Hematopoietic multipotent progenitor cell (in vitro differentiated cells): Measurements from ENCODE around the gene GAS2L2. TPM values are rescaled to one million over a fixed set of nuclear protein-coding genes. Genes with fewer than 3 reads are reported as not detected.

ENCODE experiments used
- DNase-seq, 3 donors: peaks; one replicate each; pipeline ENCODE4 v3.0.0-alpha.2; 2011 to 2015; ENCODE audit warnings: low read depth in 2 of 3, low spot score in 2 of 3
- total RNA-seq: library from RNA; depleted of rRNA; stranded (reverse); fragments of >200 nt; gene quantifications from one replicate; pipeline ENCODE4 v1.2.3, GENCODE V29; 2012

GAS2L2 gene
- total RNA-seq: 0.54 TPM

DNA sequence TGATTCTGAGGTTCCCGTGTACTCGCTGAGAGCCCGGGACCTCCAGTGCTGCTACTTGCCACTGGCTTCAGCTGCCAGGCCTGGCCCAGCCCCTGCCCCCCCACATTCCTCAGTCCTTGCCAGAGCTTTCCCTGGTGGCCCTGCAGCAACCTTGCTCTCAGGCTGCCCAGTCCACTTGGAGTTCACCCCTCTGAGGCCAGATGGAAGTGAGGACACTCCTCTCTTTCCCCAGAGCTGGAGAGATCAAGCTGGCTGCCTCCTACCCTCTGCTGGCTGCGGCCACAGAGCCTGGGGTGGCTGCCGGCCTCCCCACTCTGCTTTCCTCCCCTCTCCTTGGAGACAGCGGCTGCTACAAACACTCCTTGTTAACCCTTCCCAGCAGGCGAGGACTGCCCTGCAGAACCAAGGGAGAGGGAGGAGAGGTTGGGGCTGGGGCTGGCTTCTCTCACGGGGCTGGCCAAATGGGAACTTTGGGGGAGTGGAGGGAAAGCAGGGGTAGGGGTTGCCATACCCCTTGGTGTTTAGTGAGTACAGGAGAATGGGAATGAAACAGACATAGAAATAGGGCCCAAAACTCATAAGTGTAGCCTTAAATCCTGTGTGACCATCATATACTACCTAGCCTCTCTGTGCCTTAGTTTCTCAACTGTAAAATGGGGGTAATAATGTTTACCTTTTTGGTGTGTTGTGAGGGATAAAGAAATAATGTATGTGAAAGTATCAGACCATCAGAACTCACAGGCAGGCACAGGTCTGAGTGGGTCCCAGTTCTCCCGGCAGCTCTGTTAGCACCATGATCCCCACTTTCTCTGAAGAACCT, at the start of gene GAS2L2:
Gene GAS2L2, minus strand, starts transcription at position 295 of the 820 bp plus-strand sequence. CDS start 389 bp downstream, outside the sequence.
- DNase-seq: no peak

DNA sequence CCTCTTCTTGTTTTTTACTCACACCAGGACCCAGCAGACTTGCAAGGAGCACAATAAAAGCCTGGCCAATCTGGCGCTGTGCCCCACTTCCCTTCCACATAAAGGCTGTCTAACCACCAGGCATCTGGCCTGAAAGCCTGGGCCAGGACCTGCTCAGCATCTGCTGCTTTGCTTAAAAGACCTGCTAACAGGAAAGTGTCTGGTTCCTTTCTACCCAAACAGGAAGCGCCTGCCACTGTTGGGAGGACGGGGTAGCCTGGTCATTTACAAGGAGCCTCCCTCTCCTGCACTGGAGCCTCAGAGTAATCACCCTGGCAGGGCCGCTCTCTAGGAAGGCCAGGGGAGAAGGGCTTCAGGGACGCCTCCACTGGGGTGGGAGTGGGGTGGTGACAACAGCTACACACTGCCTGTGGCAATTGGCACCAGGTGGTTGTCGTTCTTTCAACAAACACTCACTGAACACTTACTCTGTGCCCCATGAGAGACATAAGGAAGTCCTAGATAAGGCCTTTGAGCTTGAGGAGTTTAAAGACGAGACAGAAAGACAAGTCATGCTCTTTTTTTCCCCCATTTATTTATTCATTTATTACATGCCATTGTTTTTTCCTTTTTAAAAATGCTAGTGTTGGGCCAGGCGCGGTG, 48.7 kb upstream of the GAS2L2 start:
- DNase-seq: peak in 2 of 3 donors; percentile 98 to 100

DNA sequence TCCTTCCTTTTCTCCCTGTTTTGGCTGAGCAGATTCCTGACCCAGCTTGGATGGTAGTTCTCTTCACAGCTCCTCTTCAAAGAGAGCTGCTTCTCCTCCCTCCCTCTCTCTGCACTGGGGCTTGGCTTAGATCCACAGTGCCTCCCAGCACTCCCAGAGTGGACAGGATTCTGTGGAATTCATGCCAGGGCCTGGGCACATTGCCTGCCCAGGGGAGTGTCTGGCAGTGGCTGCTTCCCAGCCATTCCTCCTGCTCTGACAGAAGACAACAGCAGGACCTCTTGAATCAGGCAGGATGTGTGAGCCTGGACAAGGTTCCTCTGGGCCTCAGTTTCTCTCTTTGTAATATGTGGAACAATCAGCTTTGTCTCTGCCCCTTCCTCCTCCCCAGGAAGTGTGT, 46.9 kb upstream of the GAS2L2 start:
- no peak for DNase-seq

DNA sequence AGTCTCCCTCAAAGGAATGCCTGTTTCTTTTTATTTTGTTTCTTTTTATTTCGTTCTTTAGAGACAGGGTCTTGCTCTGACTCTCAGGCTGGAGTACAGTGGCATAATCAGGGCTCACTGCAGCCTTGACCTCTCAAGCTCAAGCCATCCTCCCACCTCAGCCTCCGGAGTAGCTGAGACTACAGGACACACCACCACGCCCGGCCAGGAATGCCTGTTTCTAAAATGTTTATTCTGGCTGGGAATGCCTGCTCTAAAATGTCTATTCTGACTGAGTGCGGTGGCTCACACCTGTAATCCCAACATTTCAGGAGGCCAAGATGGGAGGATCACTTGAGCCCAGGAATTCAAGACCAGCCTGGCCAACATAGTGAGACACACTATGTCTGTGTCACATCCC, 44.9 kb upstream of the GAS2L2 start:
- no peak for DNase-seq

DNA sequence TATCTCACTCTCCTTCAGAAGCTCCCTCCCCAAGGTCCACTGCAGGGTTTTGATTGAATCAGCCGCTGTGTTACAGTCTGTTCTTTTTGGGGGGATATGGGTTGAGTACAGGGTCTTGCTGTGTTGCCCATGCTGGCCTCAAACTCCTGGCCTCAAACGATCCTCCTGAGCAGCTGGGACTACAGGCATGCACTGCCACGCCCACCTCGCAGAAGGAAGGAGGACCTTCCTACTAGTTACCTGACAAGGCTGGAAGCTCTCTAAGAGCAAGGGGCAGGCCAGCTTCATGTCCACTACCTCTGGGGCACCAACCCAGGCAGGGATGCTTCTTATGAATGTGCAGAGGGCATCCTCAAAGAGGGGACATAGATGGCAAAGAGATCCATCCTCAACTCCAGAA, 44.3 kb upstream of the GAS2L2 start:
- no peak for DNase-seq

DNA sequence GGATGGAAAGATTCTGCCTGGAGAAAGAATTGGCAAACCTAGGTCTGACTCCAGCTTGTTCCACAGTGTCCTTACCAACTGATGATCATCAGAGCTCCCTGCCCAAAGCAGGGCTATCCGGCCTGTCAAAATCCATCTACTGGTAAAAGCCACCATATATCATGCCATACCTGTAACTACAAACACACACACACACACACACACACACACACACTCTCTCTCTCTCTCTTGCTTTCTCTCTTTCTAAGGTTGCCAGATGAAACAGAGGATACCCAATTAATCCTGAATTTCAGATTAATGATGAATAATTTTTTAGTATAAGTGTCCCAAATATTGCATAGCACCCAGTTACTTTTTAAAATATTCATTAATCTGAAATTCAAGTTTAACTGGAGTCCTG, 43.9 kb upstream of the GAS2L2 start:
- no peak for DNase-seq

DNA sequence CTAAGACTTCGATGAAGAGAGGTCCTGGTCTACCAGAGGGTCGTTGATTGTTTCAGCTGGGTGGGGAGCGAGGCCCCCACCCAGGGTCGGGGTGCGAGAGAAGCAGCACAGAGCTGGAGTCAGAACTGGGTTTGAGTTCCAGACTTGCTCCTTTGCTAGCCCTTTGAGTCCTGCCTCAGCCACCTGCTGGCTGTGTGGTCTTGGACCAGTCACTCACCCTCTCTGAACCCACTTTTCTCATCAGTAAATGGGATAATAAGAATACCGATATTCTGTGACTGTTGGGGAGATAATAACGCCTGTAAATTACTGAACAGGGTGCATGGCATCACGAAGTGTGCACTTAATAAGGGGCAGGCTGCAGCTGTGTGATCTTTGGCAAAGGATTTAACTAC, 42.8 kb upstream of the GAS2L2 start:
- no peak for DNase-seq

DNA sequence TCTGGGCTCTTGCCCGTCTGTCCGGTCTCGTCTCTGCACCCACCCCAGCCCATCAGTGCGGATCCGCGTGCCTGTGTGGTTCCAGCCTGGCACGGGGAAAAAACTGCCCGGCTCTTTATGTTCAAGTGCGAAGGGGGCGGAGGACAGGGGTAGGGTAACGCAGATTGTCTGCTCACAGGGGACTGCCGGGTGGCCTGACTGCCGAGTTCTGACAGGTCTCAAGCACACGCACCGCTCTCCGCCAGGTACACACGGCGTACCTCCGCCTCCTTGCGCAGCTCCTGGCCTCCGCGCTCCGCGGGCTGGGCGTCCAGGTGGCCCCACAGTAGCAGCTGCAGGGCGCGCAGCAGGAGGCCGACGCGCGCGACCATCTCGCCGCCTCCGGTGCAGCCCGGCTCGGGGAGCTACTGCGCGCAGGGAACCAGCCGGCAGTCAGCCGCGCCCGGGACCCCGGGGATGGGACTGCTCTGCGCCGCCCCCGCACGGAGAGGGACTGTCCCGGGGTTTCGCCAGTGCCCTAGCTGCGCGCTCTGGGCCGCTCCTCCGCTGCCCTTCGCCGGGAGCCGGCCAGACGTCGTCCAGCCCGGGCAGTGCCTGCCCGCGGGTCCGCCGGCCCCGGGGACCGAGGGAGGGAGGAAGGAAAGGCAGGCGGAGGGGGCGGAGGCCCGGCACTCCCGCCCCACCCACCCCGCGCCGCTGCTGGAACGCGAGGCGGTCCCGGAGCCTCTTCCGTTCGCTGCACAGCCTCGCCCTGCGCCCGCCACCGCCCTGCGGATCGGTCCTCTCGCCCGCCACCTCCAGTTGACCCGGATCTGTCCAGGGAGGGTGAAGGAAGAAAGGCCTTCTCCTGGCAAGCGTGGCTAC, 42.2 kb upstream of the GAS2L2 start, which contains the start of gene MMP28:
Gene MMP28, minus strand, starts transcription at position 635 of the 864 bp plus-strand sequence. Its CDS starts 264 bp downstream, at position 371.
- peak in 2 of 3 donors; percentile 34 to 39 for DNase-seq

DNA sequence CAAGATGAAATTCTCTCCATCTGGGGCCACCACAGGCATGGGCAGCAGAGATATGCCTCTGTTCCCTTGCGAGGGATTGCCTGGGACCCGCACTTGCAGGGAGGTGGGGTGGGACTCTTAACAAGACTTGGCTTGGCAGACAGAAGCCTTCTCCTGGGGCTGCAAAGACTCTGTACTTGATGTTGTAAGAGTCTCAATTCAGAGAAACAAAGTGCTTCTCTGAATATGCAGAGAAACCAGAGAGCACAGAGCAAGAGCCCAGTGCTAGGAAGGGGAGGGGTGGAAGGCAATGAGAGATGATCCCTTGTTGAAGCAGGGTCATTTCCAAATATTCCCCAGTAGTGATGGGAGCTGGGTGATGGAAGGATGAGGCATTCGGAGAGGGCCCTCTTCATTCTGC, 40.2 kb upstream of the GAS2L2 start:
- no peak for DNase-seq

DNA sequence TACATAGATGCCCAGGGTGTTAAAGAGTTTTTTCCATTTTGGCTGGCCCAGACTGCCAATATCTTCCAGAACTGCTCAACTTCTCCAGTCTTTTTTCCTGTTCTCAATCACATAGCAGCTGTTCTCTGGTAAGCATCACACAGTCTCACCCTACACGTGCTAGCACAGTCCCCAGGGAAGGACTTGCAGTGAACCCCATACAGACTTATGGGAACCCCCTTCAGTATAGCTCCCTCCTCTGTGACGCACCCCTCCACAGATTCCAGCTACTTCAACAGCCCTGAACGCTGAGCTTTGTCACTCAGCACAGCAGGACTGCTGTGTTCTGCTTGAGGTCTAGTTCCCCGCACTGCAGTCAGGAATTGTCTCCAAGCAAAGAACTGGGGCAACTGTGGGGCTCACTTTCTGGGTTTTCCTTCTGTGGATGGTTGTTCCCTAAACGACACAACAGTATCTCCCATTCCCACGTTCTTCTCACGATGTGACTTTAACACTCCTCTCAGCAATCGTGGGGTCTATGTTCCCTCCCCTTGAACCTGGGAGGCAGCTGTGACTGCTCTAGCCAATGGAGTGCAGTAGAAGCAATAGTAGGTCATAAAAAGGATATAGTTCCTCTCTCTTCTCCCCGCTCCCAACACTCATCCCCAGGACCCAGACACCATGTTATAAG, 38.8 kb upstream of the GAS2L2 start:
- no peak for DNase-seq

DNA sequence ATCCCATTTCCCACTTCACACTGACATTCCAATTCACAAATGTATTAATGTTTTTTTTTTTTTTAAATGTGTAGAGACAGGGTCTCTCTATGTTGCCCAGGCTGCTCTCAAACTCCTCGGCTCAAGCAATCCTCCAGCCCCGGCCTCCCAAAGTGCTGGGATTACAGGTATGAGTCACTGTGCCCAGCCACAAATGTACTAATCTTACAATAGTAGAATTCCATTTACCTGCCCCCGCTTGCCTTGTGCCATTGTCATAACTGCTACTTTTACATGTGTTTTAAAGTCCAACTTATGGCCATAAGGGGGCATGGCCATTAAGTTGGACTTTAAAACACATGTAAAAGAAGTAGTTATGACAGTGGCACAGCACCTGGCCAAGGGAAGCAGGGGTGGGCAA, 37.8 kb upstream of the GAS2L2 start:
- DNase-seq: no peak

DNA sequence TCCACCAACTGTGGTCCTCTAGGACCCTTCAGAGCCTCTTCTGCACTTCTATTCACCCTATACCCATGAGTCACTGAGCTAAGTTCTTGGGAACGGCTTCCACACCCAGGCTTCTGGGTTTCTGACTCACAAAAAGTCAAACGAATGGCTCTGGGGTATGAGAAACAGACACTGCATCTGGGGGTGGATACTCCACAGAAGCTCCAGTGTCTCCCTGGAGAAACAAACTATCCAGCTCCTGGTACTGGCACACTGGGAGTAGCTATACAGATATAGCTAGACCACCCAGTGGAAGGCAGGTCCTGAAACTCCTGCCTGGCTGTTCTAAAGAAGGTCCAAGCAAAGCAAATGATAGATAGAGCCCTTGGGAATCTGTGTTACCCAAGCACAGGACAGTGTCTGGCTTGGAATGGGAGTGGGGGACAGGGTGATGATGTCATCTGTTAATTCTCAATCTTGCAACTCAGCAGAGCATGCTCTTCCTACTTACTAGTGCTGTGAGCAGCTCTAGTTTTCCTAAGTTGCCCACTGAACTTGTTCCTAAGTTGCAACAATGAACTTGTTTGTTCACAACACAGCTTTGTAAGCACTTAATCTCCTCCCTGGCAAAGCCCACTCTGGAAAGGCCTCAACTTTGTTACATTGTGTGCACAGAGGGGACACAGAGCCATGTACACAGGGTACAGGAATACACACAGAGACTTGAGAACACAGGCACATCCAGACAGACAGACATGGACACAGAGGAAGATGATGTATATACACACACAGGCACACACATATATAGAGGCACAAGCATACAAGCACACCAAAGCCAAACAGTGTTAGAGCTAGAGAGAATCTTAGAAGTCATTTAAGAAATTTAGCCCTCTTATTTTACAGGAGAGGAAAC, 35.7 kb upstream of the GAS2L2 start:
- no peak for DNase-seq

DNA sequence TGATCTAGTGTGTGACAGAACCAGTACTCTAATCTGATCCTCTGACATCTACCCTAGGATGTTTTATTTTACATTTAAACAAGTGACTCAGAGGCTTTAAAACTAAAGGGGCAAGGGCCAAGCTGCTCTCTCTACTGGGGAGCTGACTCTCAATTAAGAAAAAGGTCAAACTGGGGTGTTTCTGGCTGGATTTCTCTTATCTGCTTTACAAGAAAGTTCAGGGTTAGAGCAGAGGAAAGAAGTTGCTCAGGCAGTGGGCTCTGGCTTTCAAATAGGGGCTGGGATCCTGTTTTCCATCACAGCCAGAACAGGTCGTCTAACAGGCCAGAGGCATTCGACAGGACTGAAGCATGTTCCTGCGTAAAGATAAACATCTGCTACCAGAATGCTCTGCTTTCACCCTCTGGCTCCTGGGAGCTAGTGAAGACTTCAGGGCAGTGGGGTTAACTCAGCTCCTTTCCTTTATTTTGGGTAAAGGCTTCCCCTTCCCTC, 33.9 kb upstream of the GAS2L2 start:
- no peak for DNase-seq

DNA sequence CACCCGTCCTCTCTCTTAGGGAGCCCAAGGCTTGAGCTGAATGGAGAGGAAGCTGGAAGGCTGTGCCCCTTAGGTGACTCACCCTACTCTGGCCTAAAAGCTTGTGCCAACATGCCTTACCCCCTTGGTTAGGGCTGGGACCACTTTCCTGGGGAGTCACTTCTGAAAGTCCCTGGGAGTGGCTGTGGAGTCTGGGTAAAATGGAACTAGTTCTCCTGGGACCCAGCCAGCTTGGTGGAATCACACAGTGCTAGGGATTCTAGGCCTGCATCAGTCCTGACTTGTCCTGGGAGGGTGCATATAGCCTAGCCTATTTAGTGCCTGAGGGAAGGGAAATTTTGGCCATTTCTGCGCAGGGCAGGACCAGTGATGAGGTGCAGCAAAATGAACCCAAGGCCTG, 31.9 kb upstream of the GAS2L2 start:
- no peak for DNase-seq

DNA sequence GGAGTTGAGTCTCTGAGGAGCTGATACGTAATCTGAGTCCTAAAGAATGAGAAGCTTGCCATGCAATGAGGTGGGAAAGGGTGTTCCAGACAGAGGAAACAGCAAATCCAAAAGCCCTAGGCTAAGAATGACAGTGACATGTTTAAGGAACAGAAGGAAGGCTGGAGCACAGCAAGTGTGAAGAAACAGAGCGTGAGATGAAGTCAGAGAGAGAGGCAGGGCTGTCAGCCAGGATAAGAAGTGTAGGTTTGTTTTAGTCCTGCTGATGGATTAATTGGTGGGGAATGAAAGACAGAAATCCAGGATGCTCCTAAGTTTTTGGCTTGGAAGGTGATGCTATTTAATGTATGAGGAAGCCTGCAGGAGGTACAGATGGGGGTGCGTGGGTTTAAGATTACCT, 27.9 kb upstream of the GAS2L2 start:
- no peak for DNase-seq

DNA sequence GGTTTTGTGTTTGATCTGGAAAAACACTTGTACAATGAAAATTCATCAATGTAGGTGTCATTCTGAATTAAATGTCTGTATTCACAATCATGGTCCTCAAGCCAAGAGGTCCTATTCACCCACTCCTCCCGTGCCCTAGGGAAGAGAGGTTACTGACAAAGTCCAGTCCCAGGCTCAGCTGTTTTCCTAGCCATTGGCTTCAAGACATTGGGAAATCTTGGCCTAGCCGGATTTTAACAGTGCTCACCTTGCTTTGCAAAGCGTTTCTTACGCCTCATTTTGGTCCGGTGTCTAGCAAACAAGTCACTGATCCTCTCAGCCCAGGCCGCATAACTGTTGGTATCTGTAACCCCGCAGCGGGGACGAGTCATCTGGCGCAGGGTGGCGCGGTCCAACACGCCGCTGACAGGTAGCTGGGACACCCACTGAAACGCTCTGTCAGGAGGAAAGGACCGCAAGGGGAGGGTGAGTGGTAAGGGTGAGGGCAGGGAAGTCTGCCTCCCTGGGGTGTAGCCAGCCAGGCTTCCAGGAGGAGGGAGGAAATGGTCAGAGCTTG, 25.7 kb upstream of the GAS2L2 start:
- no peak for DNase-seq

DNA sequence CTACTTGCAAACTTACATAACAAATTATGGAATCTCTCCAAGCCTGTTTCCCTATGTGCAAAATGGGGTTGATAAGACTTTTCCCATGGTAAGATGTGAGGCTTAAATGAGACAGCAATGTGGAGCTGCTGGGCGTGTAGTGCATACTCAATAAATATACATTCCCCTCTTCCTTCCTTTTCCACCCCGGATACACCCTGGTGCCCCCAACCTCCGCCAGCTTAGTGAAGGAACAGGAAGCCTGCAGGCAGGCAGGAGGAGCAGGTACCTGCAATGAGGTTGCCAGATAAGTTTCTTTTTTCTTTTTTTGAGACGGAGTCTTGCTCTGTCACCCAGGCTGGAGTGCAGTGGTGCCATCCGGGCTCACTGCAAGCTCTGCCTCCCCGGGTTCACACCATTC, 22.5 kb upstream of the GAS2L2 start:
- DNase-seq: peak in 1 of 3 donors; percentile 45

DNA sequence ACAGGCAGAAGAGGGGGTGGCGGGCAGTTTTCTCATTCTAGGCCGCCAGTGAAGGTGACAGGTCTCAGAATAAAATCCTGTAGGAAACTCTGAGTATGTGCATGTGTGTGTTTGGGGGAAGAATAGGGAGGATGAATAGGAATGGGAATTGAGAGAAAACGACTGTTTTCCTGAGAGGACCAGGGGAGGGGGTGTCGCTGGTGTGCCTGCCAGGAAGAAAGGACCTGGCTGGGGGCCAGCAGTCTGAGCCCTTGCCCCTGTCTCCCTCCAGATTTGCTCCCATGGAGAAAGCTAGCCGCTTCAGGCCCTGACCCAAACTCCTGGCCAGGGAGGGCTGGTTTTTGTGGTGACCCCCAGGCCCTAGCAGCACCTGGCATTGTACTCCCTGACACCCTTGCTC, 22.0 kb upstream of the GAS2L2 start:
- no peak for DNase-seq

DNA sequence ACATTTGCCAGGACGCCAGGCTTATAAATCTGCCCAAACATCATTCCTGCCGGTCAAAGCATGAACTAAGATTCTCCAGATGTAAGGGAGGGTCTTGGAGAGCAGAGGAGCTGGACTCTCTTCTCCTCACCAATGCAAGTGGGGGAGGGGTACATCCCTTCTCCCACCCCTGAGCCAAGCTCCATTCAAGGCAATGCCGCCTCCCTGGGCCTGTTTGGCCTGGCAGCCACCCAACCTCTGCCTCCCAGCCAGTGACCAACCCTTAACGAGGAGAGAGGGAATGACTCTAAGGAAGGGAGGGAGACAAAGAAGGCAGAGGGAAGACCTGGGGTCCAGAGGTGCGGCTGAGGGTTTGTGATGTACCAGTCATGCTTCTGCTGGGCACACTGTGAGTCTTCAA, 21.5 kb upstream of the GAS2L2 start:
- DNase-seq: no peak
